Gastrocnemius medialis (tissue), 4 donors: ENCODE measurements around the gene DEFB124.

Experiments used
- CTCF ChIP-seq, 5 experiments: fragments of 450-650 bp in 3 of 5; fragments of 200-600 bp in 2 of 5; sonication (generic) in 2 of 5; IDR thresholded peaks in 4 of 5; conservative IDR thresholded peaks in 1 of 5; 1 replicate in 4 of 5; 2 replicates in 1 of 5; pipeline ENCODE4 v1.5.1; 2016 to 2019; ENCODE audit warnings: antibody characterized with exemption in 5 of 5, mild to moderate bottlenecking in 3 of 5, moderate library complexity in 3 of 5
- POLR2A ChIP-seq, 2 donors: fragments of 450-650 bp; IDR thresholded peaks; one replicate each; pipeline ENCODE4 v1.6.1; 2017; ENCODE audit warnings: antibody characterized with exemption in 2 of 2, mild to moderate bottlenecking in 2 of 2, moderate library complexity in 2 of 2

- TF ChIP-seq CTCF (IDR thresholded peaks at IDR 0.05 in 4 of 5, conservative IDR thresholded peaks at IDR 0.05 in 1 of 5) (no peak), POLR2A (IDR thresholded peaks at IDR 0.05) (no peak)
These were observed 28.7 kb downstream of the DEFB124 start for GRCh38 chr20:31446084-31446819.
